ENCODE data around the gene FAM222B.

FAM222B gene

GRCh38 chr17:28792877-28793661 lies 49.5 kb downstream of the FAM222B start:
- TF ChIP-seq, protein P1, sequence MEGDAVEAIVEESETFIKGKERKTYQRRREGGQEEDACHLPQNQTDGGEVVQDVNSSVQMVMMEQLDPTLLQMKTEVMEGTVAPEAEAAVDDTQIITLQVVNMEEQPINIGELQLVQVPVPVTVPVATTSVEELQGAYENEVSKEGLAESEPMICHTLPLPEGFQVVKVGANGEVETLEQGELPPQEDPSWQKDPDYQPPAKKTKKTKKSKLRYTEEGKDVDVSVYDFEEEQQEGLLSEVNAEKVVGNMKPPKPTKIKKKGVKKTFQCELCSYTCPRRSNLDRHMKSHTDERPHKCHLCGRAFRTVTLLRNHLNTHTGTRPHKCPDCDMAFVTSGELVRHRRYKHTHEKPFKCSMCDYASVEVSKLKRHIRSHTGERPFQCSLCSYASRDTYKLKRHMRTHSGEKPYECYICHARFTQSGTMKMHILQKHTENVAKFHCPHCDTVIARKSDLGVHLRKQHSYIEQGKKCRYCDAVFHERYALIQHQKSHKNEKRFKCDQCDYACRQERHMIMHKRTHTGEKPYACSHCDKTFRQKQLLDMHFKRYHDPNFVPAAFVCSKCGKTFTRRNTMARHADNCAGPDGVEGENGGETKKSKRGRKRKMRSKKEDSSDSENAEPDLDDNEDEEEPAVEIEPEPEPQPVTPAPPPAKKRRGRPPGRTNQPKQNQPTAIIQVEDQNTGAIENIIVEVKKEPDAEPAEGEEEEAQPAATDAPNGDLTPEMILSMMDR (IDR thresholded peaks at IDR 0.05), result no peak

DNA sequence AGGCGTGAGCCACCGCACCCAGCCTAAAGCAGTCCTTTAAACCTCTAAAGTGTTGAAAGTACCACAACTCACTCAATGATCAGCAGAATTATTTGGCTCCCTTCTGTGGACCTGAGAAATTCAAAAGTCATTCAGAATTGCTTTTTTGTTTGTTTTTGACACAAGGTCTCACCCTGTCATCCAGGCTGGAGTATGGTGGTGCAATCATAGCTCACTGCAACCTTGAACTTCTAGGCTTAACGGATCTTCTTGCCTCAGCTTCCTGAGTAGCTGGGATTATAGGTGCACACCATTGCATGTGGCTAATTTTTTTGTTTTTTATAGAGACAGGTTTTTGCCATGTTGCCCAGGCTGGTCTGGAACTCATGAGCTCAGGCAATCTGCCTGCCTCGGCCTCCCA lies 54.5 kb downstream of the FAM222B start:
- TF ChIP-seq, protein P1 (IDR thresholded peaks at IDR 0.05), result no peak

DNA sequence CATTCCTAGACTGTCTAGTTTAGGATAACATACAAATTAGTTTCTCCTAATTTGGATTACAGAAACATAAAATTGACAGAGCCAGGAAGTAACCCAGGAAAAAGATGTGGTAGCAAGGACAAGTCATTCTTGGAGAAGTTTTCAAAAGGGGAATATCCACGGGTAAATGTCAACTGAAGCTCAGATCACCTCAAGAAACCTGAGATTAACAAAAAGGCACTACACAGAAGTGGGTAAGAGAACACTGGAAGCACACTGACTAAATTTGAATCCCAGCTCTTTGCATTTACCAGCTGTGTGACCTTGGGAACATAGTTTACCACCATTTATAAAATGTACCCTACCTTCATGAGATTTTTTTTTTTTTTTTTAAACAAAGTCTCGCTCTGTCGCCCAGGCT lies 59.4 kb downstream of the FAM222B start:
- TF ChIP-seq, protein P1 (IDR thresholded peaks at IDR 0.05), result no peak

- TF ChIP-seq, protein P1 (IDR thresholded peaks at IDR 0.05), result no peak
Measured at GRCh38 chr17:28777178-28777577, 65.4 kb downstream of the FAM222B start.

DNA sequence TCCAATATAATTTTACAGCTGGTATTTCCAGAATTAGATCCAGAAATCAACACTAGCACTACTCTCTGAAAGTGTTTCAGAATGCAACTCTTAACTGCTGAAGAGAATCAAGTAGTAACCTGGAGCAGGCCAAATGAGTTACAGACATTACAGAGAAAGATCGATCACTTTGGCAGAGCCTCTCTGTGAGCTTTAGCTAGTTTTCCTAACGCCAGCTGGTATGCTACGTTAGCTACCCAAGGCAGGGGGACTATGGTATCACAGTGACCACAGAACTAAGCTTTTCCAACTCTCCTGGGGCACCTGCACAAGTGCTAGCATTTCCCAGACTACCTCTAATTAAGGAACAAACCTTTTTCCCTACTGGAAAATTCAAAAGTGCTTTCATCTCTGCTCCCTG lies 68.4 kb downstream of the FAM222B start:
- TF ChIP-seq, protein P1 (IDR thresholded peaks at IDR 0.05), result no peak

GRCh38 chr17:28773736-28774135 lies 68.9 kb downstream of the FAM222B start:
- TF ChIP-seq, protein P1 (IDR thresholded peaks at IDR 0.05), result no peak

DNA sequence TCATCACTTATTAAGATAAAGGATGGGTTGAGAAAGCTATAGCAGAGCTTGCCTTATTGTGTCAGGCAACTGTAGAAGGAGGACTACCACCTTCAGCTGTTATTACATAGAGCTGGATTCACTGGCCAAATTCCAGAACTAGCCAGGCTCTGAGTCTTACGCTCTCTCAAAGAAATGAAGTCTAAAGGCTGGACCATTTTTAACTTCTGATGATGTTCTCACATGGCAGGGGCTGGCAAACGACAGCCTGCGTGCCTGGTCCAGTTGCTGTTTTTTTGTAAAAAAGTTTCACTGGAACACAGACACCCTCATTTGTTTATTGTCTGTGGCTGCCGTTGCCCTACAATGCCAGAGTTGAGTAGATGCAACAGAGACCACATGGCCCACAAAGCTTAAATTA lies 77.6 kb downstream of the FAM222B start:
- TF ChIP-seq, protein P1 (IDR thresholded peaks at IDR 0.05), result no peak

Measured in LNCAP (cell line).